Lower leg skin (tissue), 4 donors: ENCODE data around the gene EFCAB8. TPM values are rescaled to one million over a fixed set of nuclear protein-coding genes. Genes with fewer than 3 reads are reported as not detected.

ENCODE experiments used
- DNase-seq, 2 donors: peaks; one replicate each; pipeline ENCODE4 v3.0.0-alpha.2; 2019; ENCODE audit warnings: low spot score in 2 of 2
- H3K4me3 ChIP-seq: fragments of 200-600 bp; sonication (generic); 2 replicates; pipeline ENCODE4 v1.5.1; 2017; ENCODE audit warnings: mild to moderate bottlenecking, low read depth; ENCODE audit not compliant: poor library complexity, severe bottlenecking
- CTCF ChIP-seq, 3 donors: fragments of 450-650 bp; IDR thresholded peaks; one replicate each; pipeline ENCODE4 v1.5.1; 2016; ENCODE audit warnings: antibody characterized with exemption in 3 of 3, mild to moderate bottlenecking in 3 of 3, moderate library complexity in 2 of 3
- POLR2A ChIP-seq, 2 donors: fragments of 450-650 bp; IDR thresholded peaks; one replicate each; pipeline ENCODE4 v1.6.1; 2016 to 2017; ENCODE audit warnings: antibody characterized with exemption in 2 of 2, mild to moderate bottlenecking in 1 of 2, moderate library complexity in 1 of 2
- WGBS, 2 donors: methylation state at CpG; one replicate each; pipeline ENCODE4 v1.1.5; 2018; 5-methylcytosine and 5-hydroxymethylcytosine counted together
- intact Hi-C: fragments of 100-400 bp; cut with DNase I; formaldehyde crosslinking; loops from one replicate; pipeline ENCODE4 v1.15.0; 2023; ENCODE audit warnings: low total_unique reads
- total RNA-seq, 4 donors: library from RNA; depleted of rRNA; stranded (reverse); fragments of >200 nt; gene quantifications; one replicate each; pipeline ENCODE4 v1.1.0, GENCODE V29; 2016

The EFCAB8 gene, protein sequence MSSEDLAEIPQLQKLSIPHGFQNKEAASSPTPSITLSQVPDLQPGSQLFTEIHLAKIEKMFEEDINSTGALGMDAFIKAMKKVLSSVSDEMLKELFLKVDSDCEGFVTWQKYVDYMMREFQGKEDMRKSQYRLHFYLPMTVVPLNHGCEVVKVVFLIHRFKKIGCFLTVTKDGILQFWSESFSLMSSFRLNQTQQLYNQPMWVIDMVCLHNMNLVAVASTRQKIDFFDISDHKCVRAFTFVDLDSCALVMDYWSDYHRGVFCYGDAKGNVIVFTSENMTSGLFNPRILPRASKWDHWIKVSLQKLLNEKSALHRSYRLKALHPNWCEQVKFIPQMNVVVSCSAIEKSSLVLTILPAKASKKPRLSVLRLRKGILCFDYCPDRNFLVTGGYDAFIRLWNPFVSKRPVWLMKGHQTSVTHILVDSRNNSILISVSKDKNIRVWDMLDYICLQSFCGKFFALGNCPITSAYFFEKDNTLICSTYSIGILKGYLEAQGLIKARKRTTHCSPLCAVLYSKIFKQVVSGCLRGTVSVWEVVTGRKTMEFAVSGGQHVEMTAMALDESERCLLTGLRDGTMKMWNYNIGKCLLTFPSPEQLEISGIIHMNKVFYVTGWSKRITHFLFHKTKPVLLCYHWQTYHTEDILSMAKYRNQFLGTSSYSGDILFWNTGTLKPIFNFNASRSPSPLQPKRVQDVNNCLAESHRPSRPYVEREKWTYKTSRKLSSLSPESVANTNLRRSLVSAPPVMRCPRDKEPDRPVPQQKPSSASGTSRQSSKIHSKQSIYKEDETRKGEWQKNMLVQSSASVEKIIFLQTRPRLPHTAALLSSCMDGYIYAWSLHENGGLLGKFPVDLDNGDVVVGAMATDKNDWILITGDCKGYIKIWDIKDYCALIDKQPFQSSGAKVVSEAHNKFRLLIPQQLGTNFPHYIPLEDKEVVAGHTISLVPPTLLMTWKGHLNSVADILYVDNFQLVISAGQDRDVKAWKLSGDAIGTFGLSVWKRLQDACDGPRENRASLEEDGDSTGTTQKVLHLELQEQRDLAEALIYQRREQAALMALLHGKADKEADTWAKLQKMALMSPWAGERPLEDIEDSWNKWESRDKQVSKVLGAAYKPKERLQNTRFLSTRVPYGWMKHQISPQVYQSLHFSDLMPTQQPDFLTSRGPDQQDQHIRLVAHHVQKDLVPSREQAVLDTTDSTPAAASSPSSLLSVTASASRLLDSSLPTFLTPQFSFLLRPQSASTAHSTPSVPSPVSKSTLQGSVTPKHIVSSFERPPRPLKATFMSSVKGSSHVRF
- total RNA-seq: not detected

- DNase-seq: no peak
- intact Hi-C loops: no loop called here
- TF ChIP-seq CTCF (IDR thresholded peaks at IDR 0.05): no peak
- TF ChIP-seq POLR2A (IDR thresholded peaks at IDR 0.05): no peak
- WGBS, 2 donors: 72 to 81% methylated on average over 8 of the region's 8 CpGs
- no peak within 1 kb of the TSS for H3K4me3 ChIP-seq
These were observed at the start of gene EFCAB8 for GRCh38 chr20:32858701-32859372. Gene EFCAB8 (plus strand): TSS chr20:32858923. CDS start chr20:32863793, 4,870 bp downstream.

- no peak for DNase-seq
- no peak for TF ChIP-seq CTCF (IDR thresholded peaks at IDR 0.05)
- no peak for TF ChIP-seq POLR2A (IDR thresholded peaks at IDR 0.05)
- no peak overlapping the region for H3K4me3 ChIP-seq
- WGBS, 2 donors: 91 to 94% methylated on average over 4 of the region's 4 CpGs
- intact Hi-C loops: no loop called here
These were observed 48.8 kb upstream of the EFCAB8 start for GRCh38 chr20:32809907-32810306.

DNA sequence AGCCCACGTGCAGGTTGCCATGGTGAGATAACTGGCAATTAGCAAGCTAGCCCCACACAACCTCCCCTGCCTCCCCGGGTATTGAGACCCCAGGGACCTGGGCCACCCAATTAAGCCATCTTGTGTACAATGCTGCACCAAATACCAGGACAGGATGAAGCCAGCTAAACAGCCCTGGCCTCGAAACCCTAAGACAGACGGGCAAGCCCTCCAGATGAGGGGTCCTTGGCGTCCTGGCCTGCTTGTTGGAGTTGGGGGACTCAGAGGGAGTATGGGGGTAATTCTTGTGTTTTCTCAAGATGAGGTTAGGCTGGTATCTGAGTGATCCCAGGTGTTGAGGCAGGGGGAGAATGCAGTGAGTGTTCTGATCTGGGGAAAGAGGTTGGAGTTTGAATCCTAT is 47.8 kb upstream of the EFCAB8 start:
- TF ChIP-seq POLR2A (IDR thresholded peaks at IDR 0.05) (no peak), CTCF (IDR thresholded peaks at IDR 0.05) (no peak)
- no peak for DNase-seq
- WGBS, 2 donors: 95% methylated on average over 5 of the region's 5 CpGs
- intact Hi-C loops: no loop called here
- no peak overlapping the region for H3K4me3 ChIP-seq

- intact Hi-C loops: no loop called here
- TF ChIP-seq POLR2A (IDR thresholded peaks at IDR 0.05) (no peak), CTCF (IDR thresholded peaks at IDR 0.05) (no peak)
- H3K4me3 ChIP-seq: no peak overlapping the region
- 89 to 94% methylated on average over 6 of the region's 6 CpGs for WGBS, 2 donors
- DNase-seq: no peak
These were observed 46.8 kb upstream of the EFCAB8 start for GRCh38 chr20:32811886-32812285.
